Kidney (tissue), 22 donors: ENCODE measurements around the gene HDAC2. TPM values are rescaled to one million over a fixed set of nuclear protein-coding genes. Genes with fewer than 3 reads are reported as not detected.
"Not testable (repeated sequence)": the region's sequence is repeated elsewhere in the genome, so short reads cannot be mapped to it uniquely, and the experiment has no call there.

Experiments
- DNase-seq, 5 donors: peaks; one replicate each; pipeline ENCODE4 v3.0.0-alpha.2; 2013 to 2020
- FAIRE-seq: peaks from 2 replicates; lab custom pipeline; 2012; peaks lifted over from hg19 to GRCh38; lab: Jason Lieb, UNC
- H3K27ac ChIP-seq, 2 donors: one replicate each; pipeline ENCODE4 v1.7.0; 2013; ENCODE audit warnings: low read depth in 2 of 2, low read length in 2 of 2, inconsistent platforms in 1 of 2
- H3K27me3 ChIP-seq: one replicate; pipeline ENCODE4 v1.7.1; 2013; ENCODE audit warnings: low read length, inconsistent platforms; ENCODE audit not compliant: control insufficient read depth, insufficient read depth
- H3K36me3 ChIP-seq, 3 donors: one replicate each; pipeline versions ENCODE4 v1.7.0 to v1.7.1; 2013; ENCODE audit warnings: low read length in 3 of 3, control low read depth in 1 of 3, inconsistent platforms in 1 of 3; ENCODE audit not compliant: insufficient read depth in 3 of 3, control insufficient read depth in 2 of 3
- H3K4me1 ChIP-seq, 3 donors: one replicate each; pipeline versions ENCODE4 v1.7.0 to v1.7.1; 2013; ENCODE audit warnings: low read length in 3 of 3, inconsistent platforms in 1 of 3, low read depth in 1 of 3; ENCODE audit not compliant: control insufficient read depth in 2 of 3, insufficient read depth in 2 of 3
- H3K4me3 ChIP-seq, 3 donors: one replicate each; pipeline versions ENCODE4 v1.7.0 to v1.8.1; 2013; ENCODE audit warnings: low read length in 3 of 3, control low read depth in 1 of 3, inconsistent platforms in 1 of 3
- H3K9ac ChIP-seq, 3 donors: one replicate each; pipeline versions ENCODE4 v1.7.0 to v1.7.1; 2013; ENCODE audit warnings: low read length in 3 of 3, control low read depth in 1 of 3, inconsistent platforms in 1 of 3
- H3K9me3 ChIP-seq, 3 donors: one replicate each; pipeline versions ENCODE4 v1.7.0 to v1.7.1; 2013; ENCODE audit warnings: low read length in 3 of 3, control low read depth in 1 of 3, inconsistent platforms in 1 of 3; ENCODE audit not compliant: control insufficient read depth in 2 of 3, insufficient read depth in 1 of 3
- intact Hi-C: fragments of 100-400 bp; cut with DNase I; formaldehyde crosslinking; loops from one replicate; pipeline ENCODE4 v1.11.1; 2022
- long read RNA-seq, 10 donors: library from polyadenylated mRNA in 1 of 10; unstranded in 1 of 10; transcript quantifications; one replicate each; pipeline ENCODE4 v2.0.0 and lab custom pipeline, GENCODE V29; 2021 to 2026
- polyA plus RNA-seq: library from polyadenylated mRNA; stranded (reverse); fragments of 350-450 nt; fragmentation: Illumina TruSeq; extraction: RNeasy Lipid Tissue Mini Kit (QIAGEN cat#74804); gene quantifications from one replicate; pipeline ENCODE4 v1.2.3, GENCODE V29; 2014; ENCODE audit warnings: low read depth, low replicate concordance; ENCODE audit not compliant: insufficient read depth
- total RNA-seq: library from RNA; stranded (reverse); fragmentation: NEBNext Ultra II Directional; extraction: Animal tissue kit (Norgen Biotek cat#: 25700); gene quantifications from one replicate; pipeline ENCODE4 v1.2.1, GENCODE V29; 2021
- TF ChIP-seq, protein P1 (sequence below): IDR thresholded peaks from 3 replicates; pipeline ENCODE4 v1.5.1; 2012; ENCODE audit warnings: mild to moderate bottlenecking, moderate library complexity, borderline replicate concordance; ENCODE audit not compliant: insufficient read depth; ENCODE audit errors: extremely low read depth
- donor health status: control.
- donor health status: control.
- donor health status: control.
- donor health status: control.
- donor health status: control.
- donor health status: DM: yes; HTN: yes; CAD: no.
- donor health status: Normal renal cell carcinoma (clear cell type).

HDAC2 gene
- total RNA-seq (59.1 TPM), polyA plus RNA-seq (51.9 TPM)
- long read RNA-seq, donor 1, full-length matches to known transcripts: 25 of 117 reads
- long read RNA-seq, donor 1, partial matches to known transcripts: 92 of 117 reads
- long read RNA-seq, donor 1, other reads (novel, unspliced or antisense): 0 of 117 reads
- long read RNA-seq, donor 2, full-length matches to known transcripts: 44 of 77 reads
- long read RNA-seq, donor 2, partial matches to known transcripts: 33 of 77 reads
- long read RNA-seq, donor 2, other reads (novel, unspliced or antisense): 0 of 77 reads
- long read RNA-seq, donor 3, full-length matches to known transcripts: 31 of 134 reads
- long read RNA-seq, donor 3, partial matches to known transcripts: 103 of 134 reads
- long read RNA-seq, donor 3, other reads (novel, unspliced or antisense): 0 of 134 reads
- long read RNA-seq, donor 4, full-length matches to known transcripts: 42 of 75 reads
- long read RNA-seq, donor 4, partial matches to known transcripts: 33 of 75 reads
- long read RNA-seq, donor 4, other reads (novel, unspliced or antisense): 0 of 75 reads
- long read RNA-seq, donor 5, partial matches to known transcripts: 0 of 1 reads
- long read RNA-seq, donor 5, other reads (novel, unspliced or antisense): 0 of 1 reads
- long read RNA-seq, donor 6, full-length matches to known transcripts: 42 of 241 reads
- long read RNA-seq, donor 6, partial matches to known transcripts: 199 of 241 reads
- long read RNA-seq, donor 6, other reads (novel, unspliced or antisense): 0 of 241 reads
- long read RNA-seq, donor 7, full-length matches to known transcripts: 48 of 60 reads
- long read RNA-seq, donor 7, partial matches to known transcripts: 8 of 60 reads
- long read RNA-seq, donor 7, other reads (novel, unspliced or antisense): 4 of 60 reads
- long read RNA-seq, donor 8, full-length matches to known transcripts: 23 of 122 reads
- long read RNA-seq, donor 8, partial matches to known transcripts: 99 of 122 reads
- long read RNA-seq, donor 8, other reads (novel, unspliced or antisense): 0 of 122 reads
- long read RNA-seq, donor 9, full-length matches to known transcripts: 11 of 60 reads
- long read RNA-seq, donor 9, partial matches to known transcripts: 49 of 60 reads
- long read RNA-seq, donor 9, other reads (novel, unspliced or antisense): 0 of 60 reads
- long read RNA-seq, donor 10, full-length matches to known transcripts: 23 of 75 reads
- long read RNA-seq, donor 10, partial matches to known transcripts: 52 of 75 reads
- long read RNA-seq, donor 10, other reads (novel, unspliced or antisense): 0 of 75 reads

DNA sequence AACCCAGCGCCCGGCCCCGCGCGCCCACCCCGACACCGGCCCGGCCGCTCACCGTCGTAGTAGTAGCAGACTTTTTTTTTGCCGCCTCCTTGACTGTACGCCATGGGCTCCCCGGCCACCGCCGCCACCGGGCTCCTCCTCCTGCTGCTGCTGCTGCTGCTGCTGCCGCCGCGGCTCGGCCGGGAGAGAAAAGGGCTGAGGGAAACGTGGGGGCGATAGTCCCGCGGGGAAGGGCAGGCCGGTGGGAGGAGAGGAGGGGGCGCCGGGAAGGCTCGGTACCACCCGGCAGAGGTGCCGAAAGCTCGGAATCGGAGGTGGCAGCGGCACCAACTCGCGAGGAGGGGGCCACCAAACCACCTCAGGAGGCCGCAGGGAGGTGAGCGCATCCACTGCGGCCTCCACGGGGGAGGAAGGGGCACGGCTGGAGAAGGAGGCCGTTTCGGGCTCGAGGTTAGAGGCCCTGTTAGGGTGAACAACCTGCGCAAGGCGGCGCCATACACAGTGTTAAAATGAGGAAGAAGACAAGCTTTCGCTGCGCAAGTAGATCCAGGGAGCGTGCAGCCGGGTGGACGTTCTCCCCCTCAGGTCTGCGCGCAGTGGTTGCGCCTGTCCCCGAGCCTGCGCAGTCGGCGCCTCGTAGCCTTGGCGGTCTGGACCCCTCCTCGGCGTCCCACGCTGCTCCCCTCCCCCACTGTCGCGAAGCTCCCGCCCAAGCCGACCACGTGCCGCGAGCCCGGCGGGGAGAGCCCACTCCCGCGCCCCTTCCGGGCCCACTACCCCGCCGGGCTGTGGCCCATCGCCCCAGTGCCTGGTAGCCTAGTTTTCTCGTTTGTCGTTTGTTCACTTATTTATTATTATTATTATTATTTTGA lies at the start of gene HDAC2:
TSS of gene HDAC2 (minus strand) at position 344 of the 872 bp plus-strand sequence. CDS start at position 104, 240 bp downstream.
- TF ChIP-seq, protein P1, sequence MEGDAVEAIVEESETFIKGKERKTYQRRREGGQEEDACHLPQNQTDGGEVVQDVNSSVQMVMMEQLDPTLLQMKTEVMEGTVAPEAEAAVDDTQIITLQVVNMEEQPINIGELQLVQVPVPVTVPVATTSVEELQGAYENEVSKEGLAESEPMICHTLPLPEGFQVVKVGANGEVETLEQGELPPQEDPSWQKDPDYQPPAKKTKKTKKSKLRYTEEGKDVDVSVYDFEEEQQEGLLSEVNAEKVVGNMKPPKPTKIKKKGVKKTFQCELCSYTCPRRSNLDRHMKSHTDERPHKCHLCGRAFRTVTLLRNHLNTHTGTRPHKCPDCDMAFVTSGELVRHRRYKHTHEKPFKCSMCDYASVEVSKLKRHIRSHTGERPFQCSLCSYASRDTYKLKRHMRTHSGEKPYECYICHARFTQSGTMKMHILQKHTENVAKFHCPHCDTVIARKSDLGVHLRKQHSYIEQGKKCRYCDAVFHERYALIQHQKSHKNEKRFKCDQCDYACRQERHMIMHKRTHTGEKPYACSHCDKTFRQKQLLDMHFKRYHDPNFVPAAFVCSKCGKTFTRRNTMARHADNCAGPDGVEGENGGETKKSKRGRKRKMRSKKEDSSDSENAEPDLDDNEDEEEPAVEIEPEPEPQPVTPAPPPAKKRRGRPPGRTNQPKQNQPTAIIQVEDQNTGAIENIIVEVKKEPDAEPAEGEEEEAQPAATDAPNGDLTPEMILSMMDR: no peak
- intact Hi-C loops: no loop called here
- Histone ChIP-seq H3K9me3 (no peaks in the 10 kb centered on the region), H3K9ac (peak within 1 kb of the TSS; percentile 51 to 98 (median 85)), H3K27me3 (no peaks in the 10 kb centered on the region), H3K4me3 (peak within 1 kb of the TSS; percentile 81 to 99 (median 86)), H3K36me3 (no peaks in the 10 kb centered on the region), H3K27ac (peak within 1 kb of the TSS; percentile 92 to 94), H3K4me1 (peaks cover 0 to 10% (median 4%) of the 10 kb centered on the region in 3 donors)
- FAIRE-seq (no peak), DNase-seq (peak; percentile 91 to 95 (median 93))

DNA sequence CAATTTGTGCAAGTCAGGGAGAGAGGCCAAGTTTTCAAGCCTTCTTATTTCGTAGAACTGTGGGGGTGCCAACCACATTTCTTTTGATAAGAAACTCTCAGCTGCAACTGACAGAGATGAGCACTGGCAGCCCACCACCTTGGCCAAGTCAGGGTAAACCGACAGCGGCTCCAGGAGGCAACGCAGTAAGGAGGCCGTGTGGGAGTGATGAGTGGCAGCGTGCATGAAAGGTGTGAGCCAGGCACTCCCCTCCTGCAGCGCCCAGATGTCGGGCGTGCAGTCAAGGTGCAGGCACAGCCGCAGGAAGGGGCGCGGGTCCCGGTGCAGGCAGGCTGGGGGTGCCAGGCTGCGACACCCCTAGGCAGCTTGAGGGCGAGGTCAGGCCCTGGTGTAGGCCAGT lies 49.2 kb upstream of the HDAC2 start:
- intact Hi-C loops: no loop called here
- no peak overlapping the region for H3K4me3 ChIP-seq
- no peak overlapping the region for H3K9ac ChIP-seq
- FAIRE-seq: no peak
- H3K27ac ChIP-seq: no peak overlapping the region
- no peaks in the 10 kb centered on the region for H3K4me1 ChIP-seq
- H3K36me3 ChIP-seq: no peaks in the 10 kb centered on the region
- TF ChIP-seq, protein P1: no peak
- no peak for DNase-seq
- no peaks in the 10 kb centered on the region for H3K9me3 ChIP-seq
- no peaks in the 10 kb centered on the region for H3K27me3 ChIP-seq

DNA sequence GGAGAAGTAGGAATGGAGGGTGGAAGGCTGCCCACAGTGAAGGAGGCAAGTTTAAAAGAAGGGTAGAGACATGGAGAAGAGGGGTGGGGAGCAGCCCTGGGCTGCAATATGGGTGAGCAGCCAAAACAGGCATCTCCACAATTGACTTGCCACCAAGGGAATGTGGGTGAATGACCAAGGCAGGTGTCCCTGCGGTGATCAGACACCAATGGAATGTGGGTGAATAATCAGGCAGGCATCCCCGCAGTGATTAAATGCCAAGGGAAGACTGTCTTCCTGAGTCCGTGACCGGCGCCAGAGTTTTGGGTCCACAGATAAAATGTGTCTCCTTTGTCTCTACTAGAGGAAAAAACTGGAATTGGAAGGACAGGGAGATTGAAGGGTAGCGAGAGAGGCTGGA lies 46.2 kb upstream of the HDAC2 start:
- intact Hi-C loops, H3K9me3 ChIP-seq, H3K4me1 ChIP-seq, FAIRE-seq, H3K4me3 ChIP-seq, H3K27me3 ChIP-seq, DNase-seq, H3K36me3 ChIP-seq, H3K9ac ChIP-seq, H3K27ac ChIP-seq: not testable (repeated sequence)

DNA sequence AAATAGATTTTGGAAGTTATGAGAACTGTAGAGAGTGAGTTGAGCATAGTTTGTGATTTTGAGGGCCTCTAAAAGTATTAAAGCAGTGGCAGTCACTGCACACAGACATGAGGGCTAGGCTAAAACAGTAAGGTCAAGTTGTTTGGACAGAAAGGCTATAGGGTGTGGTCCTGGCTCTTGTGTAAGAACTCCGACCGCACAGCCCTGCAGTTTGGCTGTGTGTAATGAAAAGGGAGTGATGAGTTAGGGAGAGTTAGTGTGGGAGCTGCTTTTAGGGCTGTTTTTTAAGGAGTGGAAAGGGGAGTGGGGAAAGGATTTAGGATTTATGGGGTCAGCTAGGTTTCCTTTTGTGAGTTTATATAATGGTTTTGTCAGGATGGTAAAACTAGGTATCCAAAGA lies 43.2 kb upstream of the HDAC2 start:
- H3K9me3 ChIP-seq, H3K4me3 ChIP-seq, intact Hi-C loops, H3K27me3 ChIP-seq, H3K9ac ChIP-seq, DNase-seq, H3K4me1 ChIP-seq, FAIRE-seq, H3K36me3 ChIP-seq, H3K27ac ChIP-seq: not testable (repeated sequence)

DNA sequence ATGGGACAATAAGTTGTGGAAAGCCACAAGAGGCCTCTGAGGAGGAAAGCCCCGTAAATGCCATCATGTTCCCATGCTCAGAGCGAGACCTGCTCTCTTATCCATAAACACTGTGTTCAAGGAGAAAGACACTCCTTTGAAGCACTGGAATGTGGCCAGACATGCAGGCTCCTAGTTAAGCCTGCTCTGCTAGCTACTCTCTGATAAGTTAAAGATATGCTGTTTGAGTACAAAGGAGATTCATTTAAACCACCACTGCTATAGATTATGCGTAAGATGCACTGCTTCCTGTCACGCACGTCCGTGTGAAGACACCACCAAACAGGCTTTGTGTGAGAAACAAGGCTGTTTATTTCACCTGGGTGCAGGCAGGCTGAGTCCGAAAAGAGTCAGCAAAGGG lies 40.5 kb upstream of the HDAC2 start:
- H3K4me1 ChIP-seq, H3K9ac ChIP-seq, H3K36me3 ChIP-seq, H3K27me3 ChIP-seq, H3K4me3 ChIP-seq, DNase-seq, H3K27ac ChIP-seq, FAIRE-seq, H3K9me3 ChIP-seq, intact Hi-C loops: not testable (repeated sequence)
